ENCODE measurements around the gene RAPSN. TPM values are rescaled to one million over a fixed set of nuclear protein-coding genes. Genes with fewer than 3 reads are reported as not detected.
A peak's percentile ranks its signal among the peaks of the same experiment; 100 is the strongest.

The RAPSN gene
- total and polyA plus RNA-seq, 2 of the 8 experiments (the other 6 are each of a cell fraction or from before 2014, with no cell fraction given): 0.06 to 0.34 TPM

GRCh38 chr11:47426062-47426956 lies 22.6 kb downstream of the RAPSN start, which contains the start of gene PSMC3:
Gene PSMC3 (minus strand): TSS chr11:47426439. CDS start chr11:47426279, 160 bp downstream.
- Histone ChIP-seq H2AFZ (ENCODE audit: low read length) (peak within 1 kb of the TSS; percentile 99), H3K79me2 (ENCODE audit: control insufficient read depth in 1 of 2, insufficient read depth in 2 of 2, low read length in 2 of 2) (peaks cover 0 to 12% of the 10 kb centered on the region in 2 experiments; a peak in 2 of 4 replicates), H3K79me1 (ENCODE audit: low read depth, low read length) (peaks cover 14% of the 10 kb centered on the region), H3K4me1 (replicated peaks in 1 of 4; ENCODE audit: control insufficient read depth in 3 of 4, insufficient read depth in 4 of 4, low read length in 3 of 4) (peaks cover 0 to 6% (median 0%) of the 10 kb centered on the region in 4 experiments; a peak in 3 of 7 replicates), H4K5ac (ENCODE audit: insufficient read length, low read depth, low read length) (peak within 1 kb of the TSS; percentile 80), H3K9me3 (ENCODE audit: insufficient read depth in 2 of 2, low read depth in 1 of 2, low read length in 1 of 2) (no peaks in the 10 kb centered on the region), H4K91ac (replicated peaks; ENCODE audit: insufficient read length, low read length) (no peak within 1 kb of the TSS), H2BK12ac (ENCODE audit: low read depth, low read length) (peak within 1 kb of the TSS; percentile 99), H4K20me1 (replicated peaks in 1 of 2; ENCODE audit: control insufficient read depth in 1 of 2, insufficient read depth in 2 of 2, low read length in 2 of 2) (peaks cover 0 to 2% of the 10 kb centered on the region in 2 experiments), H2BK120ac (replicated peaks; ENCODE audit: low read depth, low read length) (no peak within 1 kb of the TSS), H3K4me2 (ENCODE audit: insufficient read depth in 1 of 2, low read depth in 2 of 2, low read length in 2 of 2) (peak within 1 kb of the TSS; percentile 75 to 79), H3K23me2 (ENCODE audit: low read depth, low read length) (no peaks in the 10 kb centered on the region; the same call in 1 of the 2 replicates), H2BK15ac (ENCODE audit: low read length) (peak within 1 kb of the TSS; percentile 95; the same call in 1 of the 2 replicates), H3K9ac (replicated peaks in 1 of 4; ENCODE audit: extremely low read depth in 1 of 4, low read depth in 3 of 4, low read length in 3 of 4) (peak within 1 kb of the TSS; percentile 87 to 96 (median 94)), H2BK5ac (ENCODE audit: low read depth, low read length) (peak within 1 kb of the TSS; percentile 98), H3K18ac (ENCODE audit: extremely low read depth, low read length) (peak within 1 kb of the TSS; percentile 96), H3K23ac (ENCODE audit: insufficient read length) (no peak within 1 kb of the TSS), H2BK20ac (ENCODE audit: low read length) (peak within 1 kb of the TSS; percentile 97; the same call in 1 of the 2 replicates), H3K4ac (replicated peaks; ENCODE audit: insufficient read length, low read depth, low read length) (no peak within 1 kb of the TSS), H3K14ac (ENCODE audit: insufficient read length) (no peak within 1 kb of the TSS), H3K56ac (replicated peaks; ENCODE audit: insufficient read length, low read depth, low read length) (peak within 1 kb of the TSS; percentile 71), H3K4me3 (ENCODE audit: extremely low read depth in 1 of 4, insufficient read depth in 2 of 4, low read depth in 3 of 4, low read length in 4 of 4) (peak within 1 kb of the TSS; percentile 87 to 99 (median 96)), H3K27ac (ENCODE audit: low read depth, low read length) (peak within 1 kb of the TSS; percentile 98), H2AK5ac (ENCODE audit: low read depth, low read length) (no peak within 1 kb of the TSS; the same call in 1 of the 2 replicates), H4K8ac (ENCODE audit: extremely low read depth, insufficient read depth, low read length) (peak within 1 kb of the TSS; percentile 99), H3K36me3 (ENCODE audit: control insufficient read depth in 2 of 4, insufficient read depth in 4 of 4, low read length in 3 of 4) (peaks cover 11 to 30% (median 25%) of the 10 kb centered on the region in 4 experiments; a peak in 7 of 8 replicates), H3K27me3 (replicated peaks in 1 of 4; ENCODE audit: control insufficient read depth in 3 of 4, extremely low read depth in 1 of 4, insufficient read depth in 3 of 4, low read length in 3 of 4) (no peaks in the 10 kb centered on the region)
- ChIA-PET CTCF (ENCODE audit: partially characterized antibody) (interaction anchor here (1.0 to 5.7 kb wide), 8 partner anchors 9 to 163 kb away, joined by 3 to 59 read pairs (median 4); partner anchors contain the start of gene SLC39A13), POLR2A (ENCODE audit: partially characterized antibody) (interaction anchor here (0.5 to 8.2 kb wide), 11 partner anchors 9 to 203 kb away, joined by 3 to 140 read pairs (median 4); partner anchors contain the start of genes ACP2, PTPMT1, RAPSN and SLC39A13)
- WGBS, 2 experiments (ENCODE audit: extremely low coverage in 1 of 2, insufficient coverage in 1 of 2, insufficient read length in 1 of 2, insufficient replicate concordance in 2 of 2, low coverage in 1 of 2, low lambda C conversion rate in 2 of 2, missing lambda C conversion rate in 1 of 2): 6% methylated on average over 61 of the region's 62 CpGs; no CpG with 5 or more reads in 1 of the 2 experiments
- no peak for FAIRE-seq
- DNase-seq (ENCODE audit: low read depth in 1 of 2, low spot score in 2 of 2): peak; percentile 81 to 98
- no peak for TF ChIP-seq SRF (IDR thresholded peaks at IDR 0.05; ENCODE audit: low read depth, low read length)
- TF ChIP-seq EGR1 (IDR thresholded peaks at IDR 0.05; ENCODE audit: borderline replicate concordance, low read depth, low read length): peak; percentile 21; the same call in 1 of the 2 replicates
- TF ChIP-seq EP300 (IDR thresholded peaks at IDR 0.05; ENCODE audit: borderline replicate concordance in 1 of 2, low read depth in 2 of 2, low read length in 2 of 2): peak in 1 of 2 experiments; percentile 93; a peak in 1 of 3 replicates
- TF ChIP-seq SP2 (IDR thresholded peaks at IDR 0.05; ENCODE audit: low read length): no peak
- no peak for TF ChIP-seq BACH1 (IDR thresholded peaks at IDR 0.05; ENCODE audit: low read length)
- peak; percentile 58 to 86 for TF ChIP-seq POLR2A (IDR thresholded peaks at IDR 0.05; ENCODE audit: control extremely low read depth in 1 of 2, low read depth in 2 of 2, low read length in 2 of 2)
